ENCODE data around the gene DEGS1.

Gene DEGS1

GRCh38 chr1:224181453-224181810 lies 1.6 kb upstream of the DEGS1 start:
- Histone ChIP-seq H3K27ac (ENCODE audit: low read length) (peak overlapping the region; percentile 89; the same call in 1 of the 2 replicates), H3K79me2 (ENCODE audit: low read length) (peaks cover 30% of the 10 kb centered on the region), H2AFZ (ENCODE audit: low read length) (peak overlapping the region; percentile 90), H4K20me1 (ENCODE audit: insufficient read depth, low read length) (no peaks in the 10 kb centered on the region), H3K4me2 (ENCODE audit: low read depth, low read length) (peak overlapping the region; percentile 75), H3F3A (ENCODE audit: insufficient read depth, low read length) (peaks cover 25% of the 10 kb centered on the region), H3K4me3 (ENCODE audit: low read length) (peak overlapping the region; percentile 92; the same call in 1 of the 2 replicates), H3K9ac (ENCODE audit: low read length) (peak overlapping the region; percentile 84; the same call in 1 of the 2 replicates), H3K4me1 (ENCODE audit: low read length) (peaks cover 6% of the 10 kb centered on the region; the same call in 1 of the 2 replicates), H3K27me3 (replicated peaks; ENCODE audit: insufficient read depth, low read length) (no peaks in the 10 kb centered on the region), H3K36me3 (replicated peaks; ENCODE audit: insufficient read depth, low read length) (no peaks in the 10 kb centered on the region), H3K9me3 (replicated peaks; ENCODE audit: insufficient read depth, low read length) (no peaks in the 10 kb centered on the region), H3K9me2 (replicated peaks; ENCODE audit: insufficient read depth, low read length) (no peaks in the 10 kb centered on the region)
- no peak for TF ChIP-seq CTCF (IDR thresholded peaks at IDR 0.05; ENCODE audit: low read length)
- no peak for TF ChIP-seq EZH2 (optimal IDR thresholded peaks at IDR 0.05; ENCODE audit: low read depth, low read length)
- no peak for TF ChIP-seq EZH2phosphoT487 (IDR thresholded peaks at IDR 0.05; ENCODE audit: low read length)
- DNase-seq: no peak

GRCh38 chr1:224182057-224182865 lies 779 bp upstream of the DEGS1 start:
- Histone ChIP-seq H3K4me1 (ENCODE audit: low read length) (peaks cover 6% of the 10 kb centered on the region; the same call in 1 of the 2 replicates), H3K9me3 (replicated peaks; ENCODE audit: insufficient read depth, low read length) (no peaks in the 10 kb centered on the region), H3F3A (ENCODE audit: insufficient read depth, low read length) (peaks cover 25% of the 10 kb centered on the region), H2AFZ (ENCODE audit: low read length) (peak overlapping the region; percentile 90), H3K27ac (ENCODE audit: low read length) (peak overlapping the region; percentile 89), H3K4me3 (ENCODE audit: low read length) (peak overlapping the region; percentile 92), H3K79me2 (ENCODE audit: low read length) (peaks cover 39% of the 10 kb centered on the region), H3K9me2 (replicated peaks; ENCODE audit: insufficient read depth, low read length) (no peaks in the 10 kb centered on the region), H3K4me2 (ENCODE audit: low read depth, low read length) (peak overlapping the region; percentile 75), H3K9ac (ENCODE audit: low read length) (peak overlapping the region; percentile 84), H3K36me3 (replicated peaks; ENCODE audit: insufficient read depth, low read length) (no peaks in the 10 kb centered on the region), H4K20me1 (ENCODE audit: insufficient read depth, low read length) (no peaks in the 10 kb centered on the region), H3K27me3 (replicated peaks; ENCODE audit: insufficient read depth, low read length) (no peaks in the 10 kb centered on the region)
- DNase-seq: peak; percentile 94
- no peak for TF ChIP-seq EZH2 (optimal IDR thresholded peaks at IDR 0.05; ENCODE audit: low read depth, low read length)

DNA sequence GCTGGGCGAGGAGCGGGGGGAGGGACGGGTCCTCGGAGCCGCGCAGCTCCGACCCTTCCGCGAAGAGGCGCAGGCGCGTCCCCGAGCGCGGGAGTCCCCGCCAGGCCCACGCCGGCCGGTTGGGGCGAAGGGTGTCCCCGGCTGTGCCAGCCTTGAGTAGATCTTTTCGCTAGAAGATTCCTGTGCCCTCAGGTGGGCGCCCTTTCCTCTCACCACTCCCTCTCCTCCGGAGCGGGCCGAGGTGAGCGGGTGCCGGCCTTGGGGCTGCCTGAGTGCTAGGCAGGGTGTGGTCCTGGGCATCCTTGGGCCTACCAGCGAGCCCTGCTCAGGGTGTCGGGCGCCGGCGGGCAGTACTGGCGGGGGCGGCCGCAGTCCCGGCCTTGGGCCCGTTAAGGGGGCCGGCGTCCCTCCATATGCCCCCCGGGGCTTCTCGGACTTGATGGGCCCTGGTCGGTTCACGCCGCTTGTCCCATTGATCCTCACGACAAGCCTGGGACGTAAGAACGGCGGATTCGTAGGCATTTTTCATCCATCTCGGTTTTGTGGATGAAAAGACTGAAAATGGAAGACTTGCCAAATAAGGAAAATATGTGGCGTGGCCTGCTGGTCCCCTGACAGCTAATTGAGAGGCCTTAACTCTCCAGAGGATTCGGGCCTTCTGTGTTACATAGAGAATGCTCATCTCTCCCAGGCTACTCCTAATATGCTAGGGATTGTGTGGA lies 712 bp downstream of the DEGS1 start:
- H3K27me3 ChIP-seq (replicated peaks; ENCODE audit: insufficient read depth, low read length): no peaks in the 10 kb centered on the region
- peak overlapping the region; percentile 84 for H3K9ac ChIP-seq (ENCODE audit: low read length)
- peak overlapping the region; percentile 92 for H3K4me3 ChIP-seq (ENCODE audit: low read length)
- no peaks in the 10 kb centered on the region for H3K9me3 ChIP-seq (replicated peaks; ENCODE audit: insufficient read depth, low read length)
- H3K36me3 ChIP-seq (replicated peaks; ENCODE audit: insufficient read depth, low read length): no peaks in the 10 kb centered on the region
- peak overlapping the region; percentile 87 for H2AFZ ChIP-seq (ENCODE audit: low read length)
- TF ChIP-seq CTCF (IDR thresholded peaks at IDR 0.05; ENCODE audit: low read length): no peak
- no peak for TF ChIP-seq EZH2phosphoT487 (IDR thresholded peaks at IDR 0.05; ENCODE audit: low read length)
- no peak for TF ChIP-seq EZH2 (optimal IDR thresholded peaks at IDR 0.05; ENCODE audit: low read depth, low read length)
- no peaks in the 10 kb centered on the region for H4K20me1 ChIP-seq (ENCODE audit: insufficient read depth, low read length)
- peak overlapping the region; percentile 71 for H3K4me2 ChIP-seq (ENCODE audit: low read depth, low read length)
- H3K27ac ChIP-seq (ENCODE audit: low read length): peak overlapping the region; percentile 89
- peak; percentile 84 for DNase-seq
- peaks cover 53% of the 10 kb centered on the region for H3K79me2 ChIP-seq (ENCODE audit: low read length)
- H3K9me2 ChIP-seq (replicated peaks; ENCODE audit: insufficient read depth, low read length): no peaks in the 10 kb centered on the region
- peaks cover 6% of the 10 kb centered on the region; the same call in 1 of the 2 replicates for H3K4me1 ChIP-seq (ENCODE audit: low read length)
- H3F3A ChIP-seq (ENCODE audit: insufficient read depth, low read length): peaks cover 25% of the 10 kb centered on the region

All from MM.1S (cell line).